GM19043 (cell line): ENCODE results near the gene BOD1.

Experiments
- ATAC-seq: cut with Tn5 transposase; IDR thresholded peaks from one replicate; pipeline ENCODE4 v1.9.1; 2021; ENCODE audit warnings: low read depth; ENCODE audit not compliant: unreplicated experiment

Gene BOD1

GRCh38 chr5:173642191-173642816, 25.9 kb upstream of the BOD1 start:
- no peak for ATAC-seq

DNA sequence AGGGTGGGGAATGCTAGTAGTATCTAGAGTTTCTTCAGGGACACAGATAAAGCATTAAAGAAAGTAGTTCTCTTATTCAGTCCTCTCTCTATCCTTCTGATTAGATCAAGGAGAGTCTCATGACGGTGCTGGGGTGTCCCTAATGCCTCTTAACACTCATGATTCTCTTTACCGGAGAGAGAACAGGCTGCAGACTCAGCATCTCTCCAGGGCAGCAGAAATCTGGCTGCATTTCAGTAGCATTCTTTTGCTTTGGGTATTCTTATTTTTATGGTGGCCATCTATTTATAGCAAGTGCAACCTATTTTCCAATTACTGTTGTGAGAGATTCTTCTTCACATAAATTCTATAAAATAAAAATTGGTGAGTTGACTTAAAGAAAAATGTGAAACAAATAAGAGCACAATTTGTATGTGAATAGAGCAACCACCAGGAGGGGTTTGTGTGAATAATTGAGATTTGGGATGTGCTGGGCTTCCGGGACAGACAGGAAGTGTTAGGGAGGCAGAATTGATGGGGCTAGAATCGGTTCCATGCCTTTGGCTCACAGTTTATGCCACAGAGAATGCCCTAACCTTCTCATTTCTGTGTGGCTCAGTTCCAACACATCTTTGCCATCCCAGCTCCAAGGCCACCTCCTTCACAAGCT, 23.8 kb upstream of the BOD1 start:
- no peak for ATAC-seq

DNA sequence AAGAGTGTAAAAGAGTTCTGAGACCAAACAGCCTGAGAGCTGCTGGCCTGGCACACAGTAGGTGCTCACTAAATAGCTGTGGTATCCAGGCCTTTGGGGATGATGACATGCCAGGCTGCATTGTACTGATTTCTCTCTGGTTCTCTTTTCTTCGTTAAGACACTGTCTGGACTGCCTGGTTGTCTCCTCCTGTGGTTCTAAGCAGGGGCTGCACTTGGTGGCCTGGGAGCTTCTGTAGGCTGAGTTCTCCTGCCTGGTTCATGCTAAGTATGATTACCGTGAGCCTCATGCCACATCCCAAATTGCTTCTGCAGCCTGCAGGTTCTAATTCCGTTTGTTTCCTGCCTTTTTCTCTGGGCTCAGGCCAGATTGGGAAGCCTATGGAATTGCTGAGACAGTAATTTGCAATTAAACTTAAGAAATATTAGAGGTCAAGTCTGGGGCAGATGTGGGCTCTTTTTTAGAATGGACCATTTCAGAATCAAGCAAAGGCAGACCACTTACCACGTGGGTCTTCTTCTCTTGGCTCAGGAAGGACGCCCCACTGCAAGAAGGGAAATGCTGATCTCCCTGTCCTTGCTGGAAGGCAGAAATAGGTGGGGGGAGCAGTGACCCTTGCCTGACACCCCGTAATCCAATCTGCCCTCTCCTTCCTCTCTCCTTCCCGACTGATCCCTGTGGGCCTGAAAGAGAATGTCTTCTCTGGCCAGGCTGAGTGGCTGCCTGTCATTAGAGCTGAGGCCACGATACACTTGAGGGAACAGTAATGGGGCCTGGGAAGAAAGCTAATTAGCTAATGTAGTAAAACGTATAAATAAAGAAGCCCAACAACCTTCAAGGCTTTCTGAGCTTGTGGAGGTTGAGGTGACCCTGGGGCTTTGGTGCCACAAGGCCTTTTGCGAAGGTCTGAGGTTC, 21.9 kb upstream of the BOD1 start:
- ATAC-seq: no peak

DNA sequence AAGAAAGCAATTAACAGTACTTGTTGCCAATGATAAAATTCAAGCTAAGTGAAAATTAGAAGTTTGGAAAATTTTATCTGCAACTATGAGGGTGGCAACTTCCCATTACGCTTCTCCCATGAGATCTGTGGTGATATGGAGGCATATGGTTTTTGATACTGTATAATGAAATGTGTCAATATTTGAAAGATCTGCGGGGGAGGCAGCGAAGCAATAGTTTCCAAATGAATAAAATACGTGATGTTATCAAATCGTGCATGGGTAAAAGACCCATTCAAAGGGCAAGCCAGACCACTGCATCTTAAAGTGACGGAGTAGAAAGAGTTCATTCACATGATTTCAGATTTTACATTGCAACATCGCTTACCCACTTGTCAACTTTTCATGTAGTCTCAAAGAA, 20.9 kb upstream of the BOD1 start:
- ATAC-seq: no peak

- ATAC-seq: no peak
Observed at GRCh38 chr5:173634465-173634983, 18.1 kb upstream of the BOD1 start.

GRCh38 chr5:173633304-173633703, 16.9 kb upstream of the BOD1 start:
- no peak for ATAC-seq

DNA sequence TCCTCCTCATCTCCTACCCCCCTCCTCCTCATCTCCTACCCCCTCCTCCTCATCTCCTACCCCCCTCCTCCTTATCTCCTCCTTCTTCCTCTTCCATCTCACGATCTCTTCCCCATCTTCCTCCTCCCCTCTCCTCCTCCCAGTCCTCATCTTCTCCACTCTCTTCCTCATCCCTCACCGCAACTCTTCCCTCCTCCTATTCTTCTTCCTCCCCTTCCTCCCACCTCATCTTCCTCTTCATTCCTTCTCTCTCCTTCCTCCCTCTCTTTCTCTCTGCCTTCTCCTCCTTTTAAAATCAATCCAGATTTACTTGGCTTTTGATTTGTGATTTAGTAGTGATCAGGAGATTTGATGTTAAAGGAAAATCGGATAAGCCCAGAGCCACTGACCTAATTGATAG, 15.0 kb upstream of the BOD1 start:
- no peak for ATAC-seq

GRCh38 chr5:173630724-173631365, 14.4 kb upstream of the BOD1 start:
- ATAC-seq: no peak

DNA sequence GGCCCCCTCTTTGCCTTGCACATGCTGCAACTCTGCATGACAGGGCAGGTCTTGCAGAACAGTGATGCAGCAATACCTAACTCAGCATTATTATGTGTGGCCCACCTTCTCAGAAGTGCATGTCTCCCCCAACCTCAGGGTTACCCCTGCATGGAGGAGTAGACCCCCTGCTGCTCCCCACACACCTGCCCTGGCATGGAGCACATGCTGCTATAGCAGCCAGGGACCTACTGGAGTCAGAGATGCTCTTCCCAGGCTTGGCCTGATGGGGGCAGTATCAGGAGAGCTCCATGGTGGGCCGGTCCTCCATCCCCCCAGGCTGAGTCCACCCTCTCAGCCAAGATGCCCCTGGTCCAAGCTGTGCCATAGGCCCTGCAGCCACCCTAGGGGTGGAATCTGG, 13.2 kb upstream of the BOD1 start:
- ATAC-seq: no peak

DNA sequence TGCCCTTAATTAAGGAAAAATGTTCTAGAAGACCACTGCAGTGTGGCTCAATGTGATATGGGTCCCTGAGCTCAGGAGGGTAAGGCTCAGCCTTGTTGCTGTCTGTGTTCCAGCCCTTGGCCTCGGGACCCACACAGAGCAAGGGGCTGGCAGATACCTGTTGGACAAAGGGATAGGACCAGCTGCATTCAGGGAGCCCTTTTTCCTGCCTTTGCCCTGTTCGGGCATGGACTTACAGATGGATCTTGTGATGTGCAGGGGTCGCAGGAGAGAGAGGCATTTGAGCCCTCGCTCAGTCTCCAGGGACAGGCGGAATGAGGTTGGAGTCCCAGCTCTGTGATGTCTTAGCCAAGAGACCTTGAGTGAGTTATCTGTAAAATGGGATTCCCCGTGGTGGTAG, 12.1 kb upstream of the BOD1 start:
- no peak for ATAC-seq

GRCh38 chr5:173627860-173628392, 11.5 kb upstream of the BOD1 start:
- ATAC-seq: no peak

DNA sequence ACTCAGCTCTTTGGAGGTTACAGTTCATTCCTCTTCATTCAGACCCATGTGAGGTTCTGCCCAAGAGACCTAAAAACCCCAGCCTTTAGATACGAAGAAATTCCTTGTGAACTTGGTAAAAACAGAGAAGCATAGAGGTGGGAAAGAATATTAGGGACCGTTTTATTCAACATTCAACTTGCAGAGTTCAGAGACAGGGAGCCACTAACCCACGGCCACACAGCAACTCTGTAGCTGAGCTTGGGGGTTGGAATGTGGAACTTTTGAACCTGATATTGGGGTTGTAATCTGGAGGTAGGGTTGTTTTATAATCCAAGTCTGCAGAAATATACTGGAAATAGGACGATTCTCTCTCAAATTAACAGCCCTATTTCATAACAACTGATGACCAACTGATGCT, 10.8 kb upstream of the BOD1 start:
- ATAC-seq: no peak

GRCh38 chr5:173626505-173626820, 10.0 kb upstream of the BOD1 start:
- no peak for ATAC-seq

DNA sequence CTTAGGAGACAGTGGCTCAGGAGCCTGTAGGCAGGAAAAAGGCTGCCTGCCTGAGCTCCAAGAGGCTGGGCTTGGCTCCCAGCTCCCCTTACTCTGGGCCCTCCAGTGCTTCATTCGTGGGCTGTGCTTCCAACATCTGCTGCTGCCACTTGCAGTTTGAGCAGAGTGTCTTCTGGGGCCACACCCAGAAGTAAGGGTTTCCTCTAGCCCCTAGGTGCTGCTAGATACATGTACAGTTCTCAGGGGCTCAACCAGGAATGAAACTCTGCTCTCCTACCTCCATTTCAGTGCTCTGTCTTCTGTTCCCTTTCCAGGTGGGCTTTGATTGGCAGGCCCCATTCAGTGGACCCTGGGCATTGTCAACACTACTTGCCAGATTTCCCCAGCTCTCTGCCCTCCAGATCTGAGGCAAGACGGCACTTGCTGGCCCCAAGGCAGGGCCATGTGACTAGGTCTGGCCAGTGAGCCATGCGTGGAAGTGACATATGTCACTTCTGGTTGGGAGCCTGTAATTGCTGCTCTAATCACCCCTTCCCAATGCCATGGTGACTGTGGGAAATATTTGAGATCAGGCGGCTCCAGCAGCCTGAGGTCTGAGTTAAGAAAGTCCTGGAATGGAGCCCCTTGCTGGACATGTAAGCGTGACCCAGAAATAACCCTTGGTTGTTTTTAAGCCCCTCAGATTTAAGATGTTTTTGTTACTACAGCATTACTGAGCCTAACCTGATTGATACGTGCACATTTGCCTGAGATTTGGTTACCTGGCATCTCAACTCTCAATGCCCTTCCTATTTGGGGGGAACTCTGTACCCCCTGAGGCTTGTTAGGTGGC, 9.4 kb upstream of the BOD1 start:
- ATAC-seq: no peak

DNA sequence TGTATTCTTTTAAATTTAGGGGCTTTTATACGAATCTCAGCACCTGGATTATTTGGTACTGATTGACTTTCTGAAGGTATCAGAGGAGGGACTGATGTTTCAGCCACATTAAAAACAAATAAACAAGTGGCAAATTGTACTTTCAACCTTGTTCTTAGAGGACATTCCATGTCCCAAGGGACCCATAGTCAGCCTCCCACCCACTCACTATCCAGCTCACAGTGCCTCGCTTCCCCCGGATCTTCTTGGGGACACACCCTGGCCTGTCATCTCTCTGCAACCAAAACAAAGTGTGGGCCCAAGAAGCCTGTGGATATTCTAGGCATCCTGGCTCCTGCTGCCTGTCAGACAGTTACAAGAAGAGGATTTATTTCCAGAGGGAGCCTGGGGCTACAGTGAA, 8.8 kb upstream of the BOD1 start:
- ATAC-seq: no peak

DNA sequence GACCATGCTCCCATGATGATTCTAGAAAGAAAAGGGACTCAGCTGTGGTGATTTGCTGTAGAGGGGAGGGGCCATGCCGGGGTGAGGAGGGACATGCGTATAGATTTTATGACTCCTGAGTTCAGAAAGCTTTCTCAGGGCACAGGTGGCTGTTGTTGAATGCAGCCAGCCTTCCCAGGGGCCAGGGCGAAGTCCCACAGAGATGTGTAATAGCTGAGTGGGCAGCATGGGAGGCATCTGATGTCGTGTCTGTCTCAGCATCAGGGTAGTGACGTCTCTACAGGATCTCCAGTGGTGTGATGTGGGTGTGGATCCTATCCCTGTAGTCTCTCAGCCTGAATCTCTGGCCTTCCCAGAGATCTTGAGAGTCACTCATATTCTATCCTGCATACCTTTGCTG, 7.8 kb upstream of the BOD1 start:
- no peak for ATAC-seq

DNA sequence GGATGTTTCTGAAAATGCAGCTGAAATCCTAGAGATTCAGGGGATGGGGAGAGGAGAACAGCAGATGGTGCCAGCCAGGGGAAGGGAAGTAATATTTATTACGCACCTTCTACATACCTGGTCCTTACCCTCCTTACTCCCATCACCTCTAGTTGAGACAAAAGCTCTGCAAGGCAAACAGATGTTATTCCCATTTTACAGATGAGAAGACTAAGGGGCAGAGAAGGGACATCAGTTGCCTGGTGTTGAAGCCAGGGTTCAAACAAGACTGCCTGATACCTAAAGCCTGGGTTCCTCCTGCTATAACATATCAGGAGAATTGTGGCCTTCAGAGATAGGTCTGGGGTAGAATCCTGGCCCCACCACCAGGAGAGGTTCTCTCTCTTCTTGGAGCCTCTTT, 7.3 kb upstream of the BOD1 start:
- ATAC-seq: no peak

DNA sequence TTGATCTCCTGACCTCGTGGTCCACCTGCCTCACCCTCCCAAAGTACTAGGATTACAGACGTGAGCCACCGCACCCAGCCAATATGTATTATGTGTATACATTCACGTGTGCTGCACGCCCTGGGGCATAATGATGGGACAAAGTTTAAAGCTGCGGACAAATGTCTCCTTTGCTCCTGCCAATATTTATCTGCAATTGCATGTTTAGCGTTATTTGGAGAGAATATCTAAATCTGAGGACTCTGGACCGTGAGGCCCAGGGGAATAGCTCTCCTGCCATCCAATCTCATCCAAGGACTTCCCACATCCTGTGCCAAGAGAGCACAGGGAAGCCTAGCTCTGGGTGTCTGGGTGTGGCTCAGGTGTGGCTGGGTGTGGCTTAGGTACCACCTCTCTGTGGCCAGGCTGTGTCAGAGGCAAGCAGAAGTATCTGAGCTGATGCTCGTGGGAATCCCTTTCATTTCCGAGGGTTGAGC, 6.9 kb upstream of the BOD1 start:
- ATAC-seq: no peak

- ATAC-seq: no peak
Observed at GRCh38 chr5:173622183-173623047, 6.0 kb upstream of the BOD1 start.
